OCI-LY1 (cell line): ENCODE results near the gene PHACTR2.

ENCODE experiments used
- H2AFZ ChIP-seq: fragments of 200-600 bp; sonication (generic), shearing (Covaris generic); 2 replicates; pipeline ENCODE4 v1.6.0; 2014; ENCODE audit warnings: antibody characterized with exemption, mild to moderate bottlenecking, low read length
- H3F3A ChIP-seq: fragments of 200-600 bp; sonication (generic), shearing (Covaris generic); 2 replicates; pipeline ENCODE4 v1.6.0; 2014; ENCODE audit warnings: mild to moderate bottlenecking, antibody characterized with exemption, low read length, moderate library complexity; ENCODE audit not compliant: insufficient read depth
- H3K27ac ChIP-seq: fragments of 200-600 bp; sonication (generic); 2 replicates; pipeline ENCODE4 v1.5.1; 2014; ENCODE audit warnings: low read length, mixed run types, mild to moderate bottlenecking, low read depth; ENCODE audit not compliant: poor library complexity, severe bottlenecking
- H3K27me3 ChIP-seq: fragments of 200-600 bp; sonication (generic); 2 replicates; pipeline ENCODE4 v1.6.0; 2014; ENCODE audit warnings: antibody characterized with exemption, mild to moderate bottlenecking, low read length, moderate library complexity; ENCODE audit not compliant: insufficient read depth
- H3K36me3 ChIP-seq: fragments of 200-600 bp; sonication (generic); 2 replicates; pipeline ENCODE4 v1.6.1; 2014; ENCODE audit warnings: mild to moderate bottlenecking, antibody characterized with exemption, low read length, moderate library complexity, mixed read lengths; ENCODE audit not compliant: insufficient read depth
- H3K4me1 ChIP-seq: fragments of 200-600 bp; sonication (generic); 2 replicates; pipeline ENCODE4 v1.5.1; 2014; ENCODE audit warnings: mild to moderate bottlenecking, low read length, moderate library complexity; ENCODE audit not compliant: insufficient read depth, severe bottlenecking
- H3K4me2 ChIP-seq: fragments of 200-600 bp; sonication (generic), shearing (Covaris generic); 2 replicates; pipeline ENCODE4 v1.6.1; 2014; ENCODE audit warnings: low read length
- H3K4me3 ChIP-seq: fragments of 200-600 bp; sonication (generic); 2 replicates; pipeline ENCODE4 v1.5.1; 2014; ENCODE audit warnings: low read length, low read depth, mild to moderate bottlenecking, mixed read lengths; ENCODE audit not compliant: poor library complexity, severe bottlenecking
- H3K79me2 ChIP-seq: fragments of 200-600 bp; shearing (Covaris generic); 2 replicates; pipeline ENCODE4 v1.6.1; 2016; ENCODE audit warnings: mixed run types, low read length, mixed read lengths; ENCODE audit not compliant: insufficient read depth
- H3K9ac ChIP-seq: fragments of 200-600 bp; sonication (generic), shearing (Covaris generic); 2 replicates; pipeline ENCODE4 v1.6.1; 2014; ENCODE audit warnings: mild to moderate bottlenecking, low read length, mixed read lengths
- H3K9me2 ChIP-seq: fragments of 200-600 bp; sonication (generic), shearing (Covaris generic); 2 replicates; pipeline ENCODE4 v1.6.1; 2014; ENCODE audit warnings: low read depth, mild to moderate bottlenecking, low read length, mixed read lengths
- H3K9me3 ChIP-seq: fragments of 200-600 bp; shearing (Covaris generic); 2 replicates; pipeline ENCODE4 v1.6.1; 2014; ENCODE audit warnings: low read length, mixed read lengths
- H4K20me1 ChIP-seq: fragments of 200-600 bp; sonication (generic), shearing (Covaris generic); 2 replicates; pipeline ENCODE4 v1.6.0; 2016; ENCODE audit warnings: mild to moderate bottlenecking, low read length; ENCODE audit not compliant: insufficient read depth
- CTCF ChIP-seq: fragments of 200-600 bp; sonication (generic), shearing (Covaris generic); IDR thresholded peaks from 2 replicates; pipeline ENCODE4 v1.5.1; 2017; ENCODE audit warnings: mild to moderate bottlenecking, antibody characterized with exemption, low read length, moderate library complexity, mixed read lengths
- EZH2 ChIP-seq: fragments of 200-600 bp; sonication (generic), shearing (Covaris generic); IDR thresholded peaks from 2 replicates; pipeline ENCODE4 v1.8.0; 2017; ENCODE audit warnings: borderline replicate concordance, mixed run types, mild to moderate bottlenecking, antibody characterized with exemption, low read length, moderate library complexity, mixed read lengths

PHACTR2 gene

GRCh38 chr6:143810745-143811144 lies 133.0 kb downstream of the PHACTR2 start:
- Histone ChIP-seq H3K79me2 (no peaks in the 10 kb centered on the region), H3K9me2 (no peaks in the 10 kb centered on the region), H3K4me3 (no peak overlapping the region), H2AFZ (no peak overlapping the region), H3K27me3 (no peaks in the 10 kb centered on the region), H3K4me2 (no peak overlapping the region), H4K20me1 (no peaks in the 10 kb centered on the region), H3K36me3 (no peaks in the 10 kb centered on the region), H3K4me1 (no peaks in the 10 kb centered on the region), H3K9me3 (no peaks in the 10 kb centered on the region), H3K9ac (no peak overlapping the region), H3K27ac (no peak overlapping the region), H3F3A (no peaks in the 10 kb centered on the region)
- TF ChIP-seq EZH2: no peak
- no peak for TF ChIP-seq CTCF

GRCh38 chr6:143811501-143812157 lies 133.9 kb downstream of the PHACTR2 start:
- H3F3A ChIP-seq: no peaks in the 10 kb centered on the region
- H2AFZ ChIP-seq: no peak overlapping the region
- H3K79me2 ChIP-seq: no peaks in the 10 kb centered on the region
- TF ChIP-seq EZH2 (no peak), CTCF (no peak)
- H3K27me3 ChIP-seq: no peaks in the 10 kb centered on the region
- H3K27ac ChIP-seq: no peak overlapping the region
- no peaks in the 10 kb centered on the region for H3K9me3 ChIP-seq
- H3K4me1 ChIP-seq: no peaks in the 10 kb centered on the region
- H3K4me3 ChIP-seq: no peak overlapping the region
- H3K4me2 ChIP-seq: no peak overlapping the region
- no peaks in the 10 kb centered on the region for H3K9me2 ChIP-seq
- H3K9ac ChIP-seq: no peak overlapping the region
- no peaks in the 10 kb centered on the region for H3K36me3 ChIP-seq
- H4K20me1 ChIP-seq: no peaks in the 10 kb centered on the region

- no peaks in the 10 kb centered on the region for H4K20me1 ChIP-seq
- H3F3A ChIP-seq: no peaks in the 10 kb centered on the region
- H3K27ac ChIP-seq: no peak overlapping the region
- no peaks in the 10 kb centered on the region for H3K9me3 ChIP-seq
- H3K9ac ChIP-seq: no peak overlapping the region
- no peaks in the 10 kb centered on the region for H3K36me3 ChIP-seq
- H3K4me1 ChIP-seq: no peaks in the 10 kb centered on the region
- no peaks in the 10 kb centered on the region for H3K79me2 ChIP-seq
- H3K27me3 ChIP-seq: no peaks in the 10 kb centered on the region
- TF ChIP-seq EZH2: no peak
- no peak for TF ChIP-seq CTCF
- no peaks in the 10 kb centered on the region for H3K9me2 ChIP-seq
- H2AFZ ChIP-seq: no peak overlapping the region
- no peak overlapping the region for H3K4me3 ChIP-seq
- no peak overlapping the region for H3K4me2 ChIP-seq
These were observed 139.9 kb downstream of the PHACTR2 start for GRCh38 chr6:143817621-143818020.
